Upper lobe of left lung (tissue), 6 donors: ENCODE data around the gene SNRNP35. TPM values are rescaled to one million over a fixed set of nuclear protein-coding genes. Genes with fewer than 3 reads are reported as not detected.
"Not testable (repeated sequence)": the region's sequence is repeated elsewhere in the genome, so short reads cannot be mapped to it uniquely, and the experiment has no call there.

ENCODE experiments used
- ATAC-seq, 2 donors: fragments of 200-7000 bp; cut with Tn5 transposase; one replicate each; pipeline ENCODE4 v1.9.1; 2022; ENCODE audit warnings: mild to moderate bottlenecking in 2 of 2, moderate library complexity in 2 of 2; ENCODE audit not compliant: low FRiP score in 2 of 2
- DNase-seq, 2 donors: peaks; one replicate each; pipeline ENCODE4 v3.0.0-alpha.2; 2019 to 2020
- H3K27ac ChIP-seq, 4 donors: fragments of 200-600 bp; sonication (generic); one replicate each; pipeline ENCODE4 v1.5.1; 2016 to 2019
- H3K27me3 ChIP-seq, 4 donors: fragments of 200-600 bp; sonication (generic); one replicate each; pipeline ENCODE4 v1.5.1; 2017 to 2019
- H3K36me3 ChIP-seq, 4 donors: fragments of 200-600 bp; sonication (generic); one replicate each; pipeline ENCODE4 v1.5.1; 2016 to 2019
- H3K4me1 ChIP-seq, 4 donors: fragments of 200-600 bp; sonication (generic); one replicate each; pipeline ENCODE4 v1.5.1; 2018 to 2019
- H3K4me3 ChIP-seq, 4 donors: fragments of 200-600 bp; sonication (generic); one replicate each; pipeline ENCODE4 v1.5.1; 2017 to 2019; ENCODE audit warnings: mild to moderate bottlenecking in 2 of 4, moderate library complexity in 1 of 4
- H3K9me3 ChIP-seq, 4 donors: fragments of 200-600 bp; sonication (generic); one replicate each; pipeline ENCODE4 v1.5.1; 2018 to 2019
- CTCF ChIP-seq, 6 experiments: fragments of 450-650 bp in 4 of 6; fragments of 200-600 bp in 2 of 6; sonication (generic) in 2 of 6; IDR thresholded peaks; one replicate each; pipeline ENCODE4 v1.5.1; 2016 to 2019; ENCODE audit warnings: antibody characterized with exemption in 6 of 6
- EP300 ChIP-seq, 4 donors: sonication (generic); formaldehyde crosslinking; IDR thresholded peaks; one replicate each; pipeline ENCODE4 v1.5.1; 2017; ENCODE audit warnings: antibody characterized with exemption in 4 of 4, control low read depth in 2 of 4
- POLR2A ChIP-seq, 4 donors: fragments of 450-650 bp; IDR thresholded peaks; one replicate each; pipeline ENCODE4 v1.5.1; 2016 to 2017; ENCODE audit warnings: antibody characterized with exemption in 4 of 4, mild to moderate bottlenecking in 2 of 4
- POLR2AphosphoS5 ChIP-seq, 2 donors: sonication (generic); formaldehyde crosslinking; IDR thresholded peaks; one replicate each; pipeline ENCODE4 v1.5.1; 2017; ENCODE audit warnings: antibody characterized with exemption in 2 of 2
- WGBS, 2 donors: methylation state at CpG; one replicate each; pipeline ENCODE4 v1.1.5; 2017 to 2018; 5-methylcytosine and 5-hydroxymethylcytosine counted together
- total RNA-seq, 6 donors: library from RNA; depleted of rRNA in 4 of 6; stranded (reverse); fragments of >200 nt in 4 of 6; gene quantifications; one replicate each; pipeline versions ENCODE4 v1.1.0 to v1.2.1, GENCODE V29; 2016 to 2021
- donor health status: DM: no; HTN: no; CAD: no; lungs with moderate emphysema.
- donor health status: DM: no; HTN: yes; CAD: no; lungs with severe emphysema.

The SNRNP35 gene
- total RNA-seq = 10 to 100 TPM; 16.7 to 50.3 (median 26.6) TPM

GRCh38 chr12:123457980-123458779 is at the start of gene SNRNP35:
TSS of gene SNRNP35 (plus strand) at chr12:123458139. CDS start at chr12:123465541, 7,402 bp downstream.
- Histone ChIP-seq H3K4me1 (peaks cover 7 to 27% (median 14%) of the 10 kb centered on the region in 4 donors), H3K4me3 (peak within 1 kb of the TSS; percentile 49 to 92 (median 76)), H3K27ac (peak within 1 kb of the TSS; percentile 97 to 100 (median 98)), H3K36me3 (peaks cover 0 to 4% (median 0%) of the 10 kb centered on the region in 4 donors), H3K27me3 (no peaks in the 10 kb centered on the region), H3K9me3 (no peaks in the 10 kb centered on the region)
- DNase-seq = peak; percentile 77 to 91
- WGBS, 2 donors = 0 to 1% methylated on average over 42 to 48 of the region's 48 CpGs
- TF ChIP-seq EP300 (IDR thresholded peaks at IDR 0.05) = peak in 1 of 4 donors; percentile 4
- TF ChIP-seq CTCF (IDR thresholded peaks at IDR 0.05) = peak in 2 of 6 experiments; percentile 6 to 19
- peak in 3 of 4 donors; percentile 37 to 67 (median 42) for TF ChIP-seq POLR2A (IDR thresholded peaks at IDR 0.05)
- peak in 1 of 2 donors; percentile 63 for TF ChIP-seq POLR2AphosphoS5 (IDR thresholded peaks at IDR 0.05)
- ATAC-seq = peak; percentile 89 to 90

GRCh38 chr12:123408619-123409018 is 49.3 kb upstream of the SNRNP35 start:
- peak in 1 of 2 donors; percentile 46 for DNase-seq
- H3K4me1 ChIP-seq, H3K4me3 ChIP-seq, H3K27me3 ChIP-seq, H3K9me3 ChIP-seq, ATAC-seq, H3K27ac ChIP-seq: not testable (repeated sequence)
- WGBS, 2 donors = 93 to 98% methylated on average over 5 to 6 of the region's 7 CpGs
- H3K36me3 ChIP-seq = peaks cover 27 to 81% (median 54%) of the 10 kb centered on the region in 4 donors

- H3K36me3 ChIP-seq = peaks cover 18 to 76% (median 49%) of the 10 kb centered on the region in 4 donors
- ATAC-seq = not testable (repeated sequence)
Observed at GRCh38 chr12:123409284-123410040, 48.5 kb upstream of the SNRNP35 start.

GRCh38 chr12:123410041-123410412 is 47.9 kb upstream of the SNRNP35 start:
- Histone ChIP-seq H3K27ac (no peak overlapping the region), H3K4me3 (no peak overlapping the region), H3K9me3 (no peaks in the 10 kb centered on the region), H3K27me3 (no peaks in the 10 kb centered on the region), H3K4me1 (no peaks in the 10 kb centered on the region), H3K36me3 (peaks cover 16 to 72% (median 48%) of the 10 kb centered on the region in 4 donors)
- no peak for DNase-seq
- WGBS, 2 donors = 94 to 98% methylated on average over 5 of the region's 5 CpGs
- ATAC-seq = no peak
- TF ChIP-seq POLR2AphosphoS5 (IDR thresholded peaks at IDR 0.05) (no peak), EP300 (IDR thresholded peaks at IDR 0.05) (no peak), POLR2A (IDR thresholded peaks at IDR 0.05) (no peak), CTCF (IDR thresholded peaks at IDR 0.05) (no peak)

More at GRCh38 chr12:123409284-123410040, 48.5 kb upstream of the SNRNP35 start:
- H3K9me3 ChIP-seq, H3K27me3 ChIP-seq, H3K4me3 ChIP-seq, H3K27ac ChIP-seq, H3K4me1 ChIP-seq, DNase-seq: not testable (repeated sequence)
- 92 to 94% methylated on average over 11 of the region's 11 CpGs for WGBS, 2 donors

- Histone ChIP-seq H3K27me3 (no peaks in the 10 kb centered on the region), H3K36me3 (peaks cover 21 to 90% (median 54%) of the 10 kb centered on the region in 4 donors), H3K4me1 (no peaks in the 10 kb centered on the region), H3K4me3 (no peak overlapping the region), H3K27ac (no peak overlapping the region), H3K9me3 (no peaks in the 10 kb centered on the region)
- DNase-seq (no peak), ATAC-seq (no peak)
- whole genome bisulfite sequencing, 2 donors = 95 to 97% methylated on average over 2 of the region's 2 CpGs
- TF ChIP-seq POLR2AphosphoS5 (IDR thresholded peaks at IDR 0.05) (no peak), EP300 (IDR thresholded peaks at IDR 0.05) (no peak), CTCF (IDR thresholded peaks at IDR 0.05) (no peak), POLR2A (IDR thresholded peaks at IDR 0.05) (no peak)
Observed at GRCh38 chr12:123421314-123421713, 36.6 kb upstream of the SNRNP35 start.
